B cell (primary cell): Measurements from ENCODE around the gene CYP2S1. TPM values are rescaled to one million over a fixed set of nuclear protein-coding genes. Genes with fewer than 3 reads are reported as not detected.

ENCODE experiments used
- ATAC-seq: fragments of 200-7000 bp; cut with Tn5 transposase; one replicate; pipeline ENCODE4 v1.10.0; 2021; ENCODE audit warnings: low read depth, mild to moderate bottlenecking, moderate number of reproducible peaks, moderate library complexity
- CTCF ChIA-PET: fragments of 350-600 bp; sonication (Branson Sonifier 250); formaldehyde crosslinking; loops from one replicate; lab custom pipeline; 2021; ENCODE audit warnings: antibody characterized with exemption, inconsistent platforms; lab: Charles Lee
- POLR2A ChIA-PET: fragments of 350-600 bp; sonication (Branson Sonifier 250); formaldehyde crosslinking; loops from one replicate; lab custom pipeline; 2021; ENCODE audit warnings: antibody characterized with exemption; lab: Charles Lee
- DNase-seq: peaks from one replicate; pipeline ENCODE4 v3.0.0; 2013
- H2AFZ ChIP-seq: 2 replicates; pipeline ENCODE4 v1.6.1; 2012; ENCODE audit warnings: mild to moderate bottlenecking, low read depth, low read length; ENCODE audit not compliant: insufficient read depth, poor library complexity, severe bottlenecking
- H3K27ac ChIP-seq, 2 donors: 1 replicate in 1 of 2; 2 replicates in 1 of 2; pipeline ENCODE4 v1.5.1; 2012 to 2013; ENCODE audit warnings: low read length in 2 of 2, mild to moderate bottlenecking in 2 of 2, moderate library complexity in 1 of 2
- H3K27me3 ChIP-seq, 4 experiments: fragments of 200-600 bp in 1 of 4; sonication (generic) in 1 of 4; replicated peaks in 1 of 4; 1 replicate in 2 of 4; 2 replicates in 2 of 4; pipeline versions ENCODE4 v1.6.1 to v1.7.0; 2013 to 2016; ENCODE audit warnings: low read length in 3 of 4, mild to moderate bottlenecking in 2 of 4, mixed read lengths in 1 of 4, moderate library complexity in 1 of 4; ENCODE audit not compliant: insufficient read depth in 4 of 4, control insufficient read depth in 3 of 4; ENCODE audit errors: control extremely low read depth in 1 of 4
- H3K36me3 ChIP-seq, 2 experiments: replicated peaks in 1 of 2; 1 replicate in 1 of 2; 2 replicates in 1 of 2; pipeline versions ENCODE4 v1.6.1 to v1.7.1; 2013; ENCODE audit warnings: low read length in 1 of 2; ENCODE audit not compliant: insufficient read depth in 2 of 2, control insufficient read depth in 1 of 2; ENCODE audit errors: control extremely low read depth in 1 of 2, extremely low read depth in 1 of 2
- H3K4me1 ChIP-seq, 2 donors: fragments of 200-600 bp in 1 of 2; sonication (generic) in 1 of 2; 1 replicate in 1 of 2; 2 replicates in 1 of 2; pipeline versions ENCODE4 v1.5.1 to v1.6.1; 2013 to 2017; ENCODE audit warnings: low read length in 2 of 2; ENCODE audit not compliant: control insufficient read depth in 2 of 2, insufficient read depth in 2 of 2
- H3K4me2 ChIP-seq: replicated peaks from 2 replicates; pipeline ENCODE3; 2012; ENCODE audit warnings: mild to moderate bottlenecking, low read depth, low read length; ENCODE audit not compliant: poor library complexity, severe bottlenecking
- H3K4me3 ChIP-seq, 5 experiments: fragments of 200-600 bp in 1 of 5; sonication (generic) in 1 of 5; 1 replicate in 3 of 5; 2 replicates in 2 of 5; pipeline versions ENCODE4 v1.5.1 to v1.7.0; 2011 to 2016; ENCODE audit warnings: low read length in 4 of 5, mild to moderate bottlenecking in 4 of 5, low read depth in 2 of 5, control low read depth in 1 of 5, moderate library complexity in 1 of 5; ENCODE audit not compliant: insufficient read depth in 1 of 5; ENCODE audit errors: control extremely low read depth in 1 of 5, extremely low read depth in 1 of 5
- H3K79me2 ChIP-seq: fragments of 200-600 bp; sonication (generic); one replicate; pipeline ENCODE4 v1.6.0; 2016; ENCODE audit warnings: low read length; ENCODE audit not compliant: control insufficient read depth, insufficient read depth
- H3K9ac ChIP-seq: fragments of 200-600 bp; sonication (generic); 2 replicates; pipeline ENCODE4 v1.6.1; 2017; ENCODE audit warnings: mild to moderate bottlenecking, low read length, moderate library complexity
- H3K9me3 ChIP-seq, 3 donors: one replicate each; pipeline versions ENCODE4 v1.6.1 to v1.7.1; 2013; ENCODE audit warnings: low read length in 2 of 3; ENCODE audit not compliant: control insufficient read depth in 2 of 3, insufficient read depth in 1 of 3; ENCODE audit errors: control extremely low read depth in 1 of 3
- H4K20me1 ChIP-seq: 2 replicates; pipeline ENCODE4 v1.6.0; 2012; ENCODE audit warnings: mild to moderate bottlenecking, low read length; ENCODE audit not compliant: insufficient read depth, control insufficient read depth, poor library complexity, severe bottlenecking
- H3K27ac Mint-ChIP-seq: one replicate; pipeline ENCODE4 v1.8.0; 2021; ENCODE audit warnings: mixed read lengths
- H3K27me3 Mint-ChIP-seq: one replicate; pipeline ENCODE4 v1.8.0; 2021; ENCODE audit warnings: mixed read lengths
- H3K4me1 Mint-ChIP-seq: one replicate; pipeline ENCODE4 v1.8.0; 2021; ENCODE audit warnings: mixed read lengths
- H3K4me3 Mint-ChIP-seq: one replicate; pipeline ENCODE4 v1.8.0; 2021; ENCODE audit warnings: mixed read lengths
- H3K9me3 Mint-ChIP-seq: one replicate; pipeline ENCODE4 v1.8.0; 2022; ENCODE audit warnings: mixed read lengths; ENCODE audit not compliant: insufficient read depth
- EZH2 ChIP-seq: IDR thresholded peaks from 2 replicates; pipeline ENCODE4 v1.6.1; 2012; ENCODE audit warnings: borderline replicate concordance, low read depth, mild to moderate bottlenecking, moderate library complexity, low read length; ENCODE audit not compliant: insufficient read depth, poor library complexity, severe bottlenecking
- WGBS: methylation state at CpG from one replicate; pipeline ENCODE4 v1.1.5; 2013; ENCODE audit warnings: missing lambda C conversion rate; ENCODE audit not compliant: insufficient coverage; 5-methylcytosine and 5-hydroxymethylcytosine counted together
- intact Hi-C: fragments of 100-400 bp; cut with micrococcal nuclease; formaldehyde crosslinking; loops from one replicate; pipeline ENCODE4 v1.10.0; 2022
- polyA plus RNA-seq: library from polyadenylated mRNA; depleted of rRNA; stranded (reverse); fragments of >200 nt; gene quantifications from 2 replicates; pipeline ENCODE4 v1.2.3, GENCODE V29; 2012
- total RNA-seq, 2 donors: library from RNA; stranded (reverse); fragments of 120-200 nt in 1 of 2; gene quantifications; 1 replicate in 1 of 2; 2 replicates in 1 of 2; pipeline versions ENCODE4 v1.2.3 to v1.2.4, GENCODE V29; 2013 to 2022
- TF ChIP-seq, protein P1 (sequence below): fragments of 200-600 bp; IDR thresholded peaks from one replicate; pipeline ENCODE4 v1.8.0; 2022; ENCODE audit warnings: antibody characterized with exemption, mild to moderate bottlenecking

CYP2S1 gene
- total and polyA plus RNA-seq, 2 donors (not counting 1 experiment from before 2014, with no cell fraction given), result 0.09 TPM; not detected in 1

DNA sequence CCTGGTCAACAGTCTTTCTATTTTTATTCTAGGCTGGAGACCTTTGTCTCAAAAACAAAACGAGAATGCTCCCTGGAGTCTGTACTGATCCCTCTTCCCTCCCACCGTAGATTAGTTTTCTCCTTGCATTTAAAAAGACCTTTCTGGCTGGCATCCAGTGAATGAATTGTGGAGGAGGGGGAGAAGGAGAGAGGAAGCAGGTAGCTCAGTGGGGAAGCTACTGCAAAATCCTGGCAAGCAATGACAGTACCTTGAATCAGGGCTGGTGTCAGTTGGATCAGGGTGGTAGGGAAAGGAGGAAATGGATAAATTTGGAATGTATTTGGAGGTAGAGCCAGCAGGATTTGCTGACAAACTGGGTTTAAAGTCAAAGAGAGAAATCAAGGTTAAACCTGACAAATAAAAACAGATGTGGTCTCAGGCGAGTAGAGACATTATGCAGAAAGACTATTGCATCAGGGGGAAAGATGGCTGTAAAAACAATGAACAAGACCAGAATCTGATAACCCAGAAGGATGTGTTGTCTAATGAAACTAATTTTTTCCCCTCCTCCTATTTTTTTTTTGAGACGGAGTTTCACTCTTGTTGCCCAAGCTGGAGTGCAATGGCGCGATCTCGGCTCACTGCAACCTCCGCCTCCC, 3.5 kb upstream of the CYP2S1 start:
- no peak for TF ChIP-seq EZH2
- TF ChIP-seq, protein P1, sequence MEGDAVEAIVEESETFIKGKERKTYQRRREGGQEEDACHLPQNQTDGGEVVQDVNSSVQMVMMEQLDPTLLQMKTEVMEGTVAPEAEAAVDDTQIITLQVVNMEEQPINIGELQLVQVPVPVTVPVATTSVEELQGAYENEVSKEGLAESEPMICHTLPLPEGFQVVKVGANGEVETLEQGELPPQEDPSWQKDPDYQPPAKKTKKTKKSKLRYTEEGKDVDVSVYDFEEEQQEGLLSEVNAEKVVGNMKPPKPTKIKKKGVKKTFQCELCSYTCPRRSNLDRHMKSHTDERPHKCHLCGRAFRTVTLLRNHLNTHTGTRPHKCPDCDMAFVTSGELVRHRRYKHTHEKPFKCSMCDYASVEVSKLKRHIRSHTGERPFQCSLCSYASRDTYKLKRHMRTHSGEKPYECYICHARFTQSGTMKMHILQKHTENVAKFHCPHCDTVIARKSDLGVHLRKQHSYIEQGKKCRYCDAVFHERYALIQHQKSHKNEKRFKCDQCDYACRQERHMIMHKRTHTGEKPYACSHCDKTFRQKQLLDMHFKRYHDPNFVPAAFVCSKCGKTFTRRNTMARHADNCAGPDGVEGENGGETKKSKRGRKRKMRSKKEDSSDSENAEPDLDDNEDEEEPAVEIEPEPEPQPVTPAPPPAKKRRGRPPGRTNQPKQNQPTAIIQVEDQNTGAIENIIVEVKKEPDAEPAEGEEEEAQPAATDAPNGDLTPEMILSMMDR, result no peak
- Histone ChIP-seq H3K36me3 (no peaks in the 10 kb centered on the region), H3K27ac (no peak overlapping the region), H2AFZ (no peak overlapping the region), H3K4me1 (peaks cover 0 to 8% of the 10 kb centered on the region in 2 donors), H3K4me3 (no peak overlapping the region), H3K9ac (no peak overlapping the region), H3K4me2 (no peak overlapping the region), H3K9me3 (no peaks in the 10 kb centered on the region), H3K27me3 (peaks cover 0 to 34% (median 17%) of the 10 kb centered on the region in 4 experiments), H3K79me2 (no peaks in the 10 kb centered on the region), H4K20me1 (no peaks in the 10 kb centered on the region)
- H3K4me1 Mint-ChIP-seq, result peaks cover 5% of the 10 kb centered on the region
- CTCF ChIA-PET, result no interaction called here
- ATAC-seq (no peak), DNase-seq (no peak)
- H3K9me3 Mint-ChIP-seq, result no peaks in the 10 kb centered on the region
- POLR2A ChIA-PET, result no interaction called here
- peaks cover 38% of the 10 kb centered on the region for H3K27me3 Mint-ChIP-seq
- intact Hi-C loops, result no loop called here
- no peak overlapping the region for H3K27ac Mint-ChIP-seq
- WGBS, result 67% methylated on average over 2 of the region's 8 CpGs
- H3K4me3 Mint-ChIP-seq, result no peak overlapping the region

DNA sequence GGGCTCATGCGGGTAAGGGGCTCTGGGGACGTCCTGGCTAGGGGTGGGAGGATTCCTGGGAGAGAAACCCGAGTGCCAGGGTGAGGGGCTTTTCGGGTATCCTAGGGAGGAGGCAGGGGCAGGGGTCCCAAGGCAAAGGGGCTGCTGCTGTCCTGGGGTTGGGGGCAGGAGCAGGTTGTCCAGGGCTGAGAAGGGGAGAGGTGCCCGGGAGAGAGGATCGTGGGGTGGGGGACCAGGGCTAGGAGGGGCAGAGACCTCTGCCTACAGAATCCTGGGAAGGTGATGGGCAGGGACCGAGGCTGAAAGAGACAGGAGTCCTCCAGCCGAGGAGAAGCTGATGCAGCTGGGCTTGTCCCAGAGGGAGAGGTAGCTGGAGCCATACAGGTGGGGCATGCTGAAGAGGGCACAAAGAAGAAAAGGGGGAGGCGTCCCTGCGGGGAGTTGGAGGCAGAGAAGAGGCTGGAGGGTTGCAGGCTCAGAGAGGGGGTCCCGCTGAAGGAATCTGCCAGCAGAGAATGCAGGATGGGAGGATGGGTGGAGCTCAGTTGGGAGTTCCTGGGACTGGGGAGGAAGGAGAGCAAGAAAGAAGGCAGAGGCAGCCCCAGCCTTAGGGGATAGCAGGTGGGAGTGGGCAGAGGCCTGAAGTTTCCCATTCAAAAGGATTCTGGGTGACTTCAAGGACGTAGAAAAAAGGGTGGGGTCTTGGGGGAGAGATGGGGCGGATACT, 574 bp downstream of the CYP2S1 start:
- no peak overlapping the region for H3K4me3 ChIP-seq
- H3K27ac ChIP-seq, result no peak overlapping the region
- H3K9ac ChIP-seq, result no peak overlapping the region
- Mint-ChIP-seq H3K4me1 (peaks cover 5% of the 10 kb centered on the region), H3K27me3 (peaks cover 44% of the 10 kb centered on the region), H3K9me3 (no peaks in the 10 kb centered on the region), H3K4me3 (no peak overlapping the region), H3K27ac (no peak overlapping the region)
- no peaks in the 10 kb centered on the region for H3K9me3 ChIP-seq
- CTCF ChIA-PET, result interaction anchor here (0.6 kb wide), 1 partner anchor 287 kb away, joined by 3 read pairs; no protein-coding TSS in a partner anchor
- H3K4me2 ChIP-seq, result no peak overlapping the region
- H3K79me2 ChIP-seq, result no peaks in the 10 kb centered on the region
- ATAC-seq (no peak), DNase-seq (no peak)
- no peak overlapping the region for H2AFZ ChIP-seq
- H4K20me1 ChIP-seq, result no peaks in the 10 kb centered on the region
- no peak for TF ChIP-seq EZH2
- TF ChIP-seq, protein P1, result no peak
- peaks cover 0 to 8% of the 10 kb centered on the region in 2 donors for H3K4me1 ChIP-seq
- POLR2A ChIA-PET, result no interaction called here
- no peaks in the 10 kb centered on the region for H3K36me3 ChIP-seq
- intact Hi-C loops, result no loop called here
- peaks cover 0 to 39% (median 17%) of the 10 kb centered on the region in 4 experiments for H3K27me3 ChIP-seq
- WGBS, result 50% methylated on average over 12 of the region's 13 CpGs
